Chondrocyte (in vitro differentiated cells): ENCODE results near the gene BARHL1. TPM values are rescaled to one million over a fixed set of nuclear protein-coding genes. Genes with fewer than 3 reads are reported as not detected.

Source experiments
- DNase-seq: peaks from one replicate; pipeline ENCODE4 v3.0.0; 2021; ENCODE audit warnings: mixed read lengths, low spot score
- H3K27ac Mint-ChIP-seq: one replicate; pipeline ENCODE4 v1.8.0; 2021; ENCODE audit warnings: mild to moderate bottlenecking, moderate library complexity, mixed read lengths; ENCODE audit not compliant: unreplicated experiment
- H3K27me3 Mint-ChIP-seq: 2 replicates; pipeline ENCODE4 v1.8.0; 2021; ENCODE audit warnings: low read depth, mixed read lengths
- H3K36me3 Mint-ChIP-seq: 2 replicates; pipeline ENCODE4 v1.8.0; 2021; ENCODE audit warnings: low read depth, mixed read lengths
- H3K4me1 Mint-ChIP-seq: 2 replicates; pipeline ENCODE4 v1.8.0; 2021; ENCODE audit warnings: low read depth, mild to moderate bottlenecking, mixed read lengths
- H3K4me3 Mint-ChIP-seq: one replicate; pipeline ENCODE4 v1.8.0; 2021; ENCODE audit warnings: mild to moderate bottlenecking, moderate library complexity, mixed read lengths; ENCODE audit not compliant: unreplicated experiment
- H3K9me3 Mint-ChIP-seq: 2 replicates; pipeline ENCODE4 v1.8.0; 2021; ENCODE audit warnings: low read depth, mixed read lengths
- total RNA-seq: library from RNA; stranded (reverse); gene quantifications from 3 replicates; pipeline ENCODE4 v1.2.1, GENCODE V29; 2021
- TF ChIP-seq, protein P1 (sequence below): fragments of 200-600 bp; sonication (generic); IDR thresholded peaks from 2 replicates; pipeline ENCODE4 v1.5.0; 2021; ENCODE audit warnings: antibody characterized with exemption, mild to moderate bottlenecking, moderate library complexity

Gene BARHL1
- total RNA-seq, 1 donor from 2014 or later: not detected

DNA sequence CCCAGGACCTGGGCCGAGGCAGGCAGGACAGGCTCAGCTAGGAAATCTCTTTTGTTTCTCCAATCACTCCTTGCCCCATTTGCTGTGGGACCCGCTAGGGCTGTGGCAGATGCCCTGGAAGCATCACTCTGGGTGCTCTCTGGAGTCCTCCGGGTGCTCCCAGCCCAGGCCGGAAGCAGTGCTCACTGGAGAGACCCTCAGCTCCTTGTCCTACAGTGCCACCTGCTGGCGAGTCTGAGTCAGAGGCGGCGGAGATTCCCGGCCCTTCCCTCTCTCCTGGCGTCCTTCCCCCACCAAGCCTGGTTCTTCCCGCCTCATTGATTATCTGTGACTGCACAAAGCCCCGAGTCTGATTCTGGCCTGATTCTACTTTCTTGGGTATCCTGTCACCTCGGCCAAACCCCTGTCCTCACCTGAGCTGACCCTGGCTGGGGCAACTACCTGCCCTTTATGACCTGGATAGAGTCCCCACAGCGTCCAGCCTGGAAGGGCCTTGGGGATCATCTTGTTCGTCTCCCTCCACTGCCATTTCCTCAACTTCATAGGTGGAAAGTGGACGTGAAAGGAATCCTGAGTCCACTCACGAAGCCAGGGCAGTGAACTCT is 7.3 kb upstream of the BARHL1 start:
- H3K27ac Mint-ChIP-seq: no peak overlapping the region
- H3K4me1 Mint-ChIP-seq: peaks cover 6% of the 10 kb centered on the region
- H3K9me3 Mint-ChIP-seq: no peaks in the 10 kb centered on the region
- no peak overlapping the region for H3K4me3 Mint-ChIP-seq
- H3K27me3 Mint-ChIP-seq: peaks cover 55% of the 10 kb centered on the region
- TF ChIP-seq, protein P1, sequence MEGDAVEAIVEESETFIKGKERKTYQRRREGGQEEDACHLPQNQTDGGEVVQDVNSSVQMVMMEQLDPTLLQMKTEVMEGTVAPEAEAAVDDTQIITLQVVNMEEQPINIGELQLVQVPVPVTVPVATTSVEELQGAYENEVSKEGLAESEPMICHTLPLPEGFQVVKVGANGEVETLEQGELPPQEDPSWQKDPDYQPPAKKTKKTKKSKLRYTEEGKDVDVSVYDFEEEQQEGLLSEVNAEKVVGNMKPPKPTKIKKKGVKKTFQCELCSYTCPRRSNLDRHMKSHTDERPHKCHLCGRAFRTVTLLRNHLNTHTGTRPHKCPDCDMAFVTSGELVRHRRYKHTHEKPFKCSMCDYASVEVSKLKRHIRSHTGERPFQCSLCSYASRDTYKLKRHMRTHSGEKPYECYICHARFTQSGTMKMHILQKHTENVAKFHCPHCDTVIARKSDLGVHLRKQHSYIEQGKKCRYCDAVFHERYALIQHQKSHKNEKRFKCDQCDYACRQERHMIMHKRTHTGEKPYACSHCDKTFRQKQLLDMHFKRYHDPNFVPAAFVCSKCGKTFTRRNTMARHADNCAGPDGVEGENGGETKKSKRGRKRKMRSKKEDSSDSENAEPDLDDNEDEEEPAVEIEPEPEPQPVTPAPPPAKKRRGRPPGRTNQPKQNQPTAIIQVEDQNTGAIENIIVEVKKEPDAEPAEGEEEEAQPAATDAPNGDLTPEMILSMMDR: peak; percentile 90
- no peak for DNase-seq
- H3K36me3 Mint-ChIP-seq: no peaks in the 10 kb centered on the region

DNA sequence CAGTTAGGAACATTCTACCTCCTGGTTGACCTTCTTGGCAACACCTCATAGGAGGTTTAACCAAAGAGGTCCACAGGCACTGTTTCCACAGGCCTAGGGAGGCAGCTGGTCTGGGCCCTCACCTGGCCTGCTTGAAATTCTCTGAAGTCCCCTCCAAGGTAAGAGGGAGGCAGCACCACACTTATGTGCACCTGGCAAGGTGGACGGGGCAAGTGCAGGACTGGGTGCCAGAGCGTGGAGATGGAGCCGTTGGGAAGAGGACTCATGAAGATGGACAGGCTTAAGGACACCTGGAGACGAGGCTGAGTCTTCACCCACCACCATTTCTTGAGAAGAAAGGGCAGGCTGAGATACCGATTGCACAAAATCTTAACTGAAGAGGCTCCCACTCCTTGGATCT is 6.6 kb upstream of the BARHL1 start:
- Mint-ChIP-seq H3K27me3 (peaks cover 55% of the 10 kb centered on the region), H3K36me3 (no peaks in the 10 kb centered on the region), H3K4me3 (no peak overlapping the region), H3K9me3 (no peaks in the 10 kb centered on the region), H3K27ac (no peak overlapping the region), H3K4me1 (peaks cover 6% of the 10 kb centered on the region)
- DNase-seq: peak; percentile 42
- TF ChIP-seq, protein P1: no peak

DNA sequence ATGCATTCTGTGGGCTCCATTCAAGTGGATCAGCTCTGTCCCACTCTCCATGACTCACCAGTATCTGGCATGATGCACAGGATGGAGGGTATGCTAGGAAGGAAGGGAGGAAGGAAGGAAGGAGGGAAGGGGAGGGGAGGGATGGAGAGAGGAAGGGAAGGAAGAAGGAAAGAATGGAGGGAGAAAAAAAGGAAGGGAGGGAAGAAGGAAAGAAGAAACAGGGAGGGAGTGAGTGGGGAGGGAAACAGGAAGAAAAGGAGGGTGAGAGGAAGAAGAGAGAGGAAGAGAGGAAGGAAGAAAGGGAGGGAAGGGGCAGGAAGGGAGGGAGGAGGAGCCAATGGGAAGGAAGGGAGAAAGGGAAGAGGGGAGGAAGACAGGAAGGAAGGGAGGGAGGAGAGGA is 5.3 kb upstream of the BARHL1 start:
- Mint-ChIP-seq H3K27ac (no peak overlapping the region), H3K4me1 (peaks cover 15% of the 10 kb centered on the region), H3K9me3 (no peaks in the 10 kb centered on the region), H3K36me3 (no peaks in the 10 kb centered on the region), H3K27me3 (peaks cover 58% of the 10 kb centered on the region), H3K4me3 (no peak overlapping the region)
- TF ChIP-seq, protein P1: no peak
- no peak for DNase-seq

DNA sequence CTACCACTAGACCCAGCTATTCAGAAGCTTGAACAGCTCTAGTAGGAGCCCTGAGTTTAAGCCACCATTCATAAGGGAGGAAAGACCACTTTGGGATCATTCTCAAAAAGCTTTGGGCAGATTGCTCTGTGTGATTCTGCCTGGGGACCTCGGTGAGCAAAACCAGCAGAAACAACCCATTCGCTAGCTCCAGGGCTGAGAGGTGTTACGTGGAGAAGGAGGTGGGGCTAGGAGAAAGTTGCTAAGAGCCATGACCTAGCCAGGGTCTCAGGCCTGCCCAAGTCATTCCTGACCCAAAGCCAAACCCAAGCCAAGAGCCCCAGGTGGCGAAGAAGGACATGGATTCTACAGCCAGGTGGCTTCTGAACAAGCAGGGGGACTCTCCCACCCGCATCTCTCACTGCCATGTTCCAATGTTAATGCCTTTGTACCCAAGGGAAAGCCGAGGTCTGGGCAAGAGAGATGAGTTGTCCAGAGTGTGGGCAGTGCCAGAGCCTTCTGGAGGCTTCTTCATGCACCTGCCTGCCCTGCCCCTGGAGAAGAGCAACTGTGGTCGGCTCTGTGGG is 4.0 kb upstream of the BARHL1 start:
- no peaks in the 10 kb centered on the region for H3K9me3 Mint-ChIP-seq
- TF ChIP-seq, protein P1: no peak
- no peak overlapping the region for H3K4me3 Mint-ChIP-seq
- peaks cover 9% of the 10 kb centered on the region for H3K4me1 Mint-ChIP-seq
- H3K27me3 Mint-ChIP-seq: peaks cover 59% of the 10 kb centered on the region
- H3K36me3 Mint-ChIP-seq: no peaks in the 10 kb centered on the region
- H3K27ac Mint-ChIP-seq: no peak overlapping the region
- peak; percentile 41 for DNase-seq

DNA sequence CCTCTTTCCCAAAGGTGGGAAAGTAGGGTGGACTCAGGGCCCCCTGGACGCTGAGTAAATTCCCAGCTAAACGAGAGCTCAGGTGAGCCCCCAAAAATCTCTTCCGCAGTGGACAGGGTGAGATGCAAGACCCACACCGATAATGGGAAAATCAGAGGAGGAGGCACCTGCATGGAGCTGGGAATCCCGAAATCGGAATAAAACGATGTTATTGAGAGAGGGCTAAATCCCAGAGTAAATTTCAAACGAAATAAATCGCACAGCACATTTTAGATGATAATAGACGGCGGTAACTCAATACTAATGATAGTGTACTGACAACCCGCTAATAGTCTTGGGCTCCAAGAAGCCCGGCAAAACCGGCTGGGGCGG is 3.0 kb upstream of the BARHL1 start:
- Mint-ChIP-seq H3K27ac (no peak overlapping the region), H3K36me3 (no peaks in the 10 kb centered on the region), H3K9me3 (no peaks in the 10 kb centered on the region), H3K27me3 (peaks cover 66% of the 10 kb centered on the region), H3K4me1 (peaks cover 9% of the 10 kb centered on the region), H3K4me3 (no peak overlapping the region)
- TF ChIP-seq, protein P1: no peak
- no peak for DNase-seq
